SW 1271 (cell line): ENCODE data around the gene PRR20G.

Source experiments
- DNase-seq, 2 experiments: peaks; one replicate each; lab custom pipeline; 2025; lab: John Stamatoyannopoulos, UW

The PRR20G gene

DNA sequence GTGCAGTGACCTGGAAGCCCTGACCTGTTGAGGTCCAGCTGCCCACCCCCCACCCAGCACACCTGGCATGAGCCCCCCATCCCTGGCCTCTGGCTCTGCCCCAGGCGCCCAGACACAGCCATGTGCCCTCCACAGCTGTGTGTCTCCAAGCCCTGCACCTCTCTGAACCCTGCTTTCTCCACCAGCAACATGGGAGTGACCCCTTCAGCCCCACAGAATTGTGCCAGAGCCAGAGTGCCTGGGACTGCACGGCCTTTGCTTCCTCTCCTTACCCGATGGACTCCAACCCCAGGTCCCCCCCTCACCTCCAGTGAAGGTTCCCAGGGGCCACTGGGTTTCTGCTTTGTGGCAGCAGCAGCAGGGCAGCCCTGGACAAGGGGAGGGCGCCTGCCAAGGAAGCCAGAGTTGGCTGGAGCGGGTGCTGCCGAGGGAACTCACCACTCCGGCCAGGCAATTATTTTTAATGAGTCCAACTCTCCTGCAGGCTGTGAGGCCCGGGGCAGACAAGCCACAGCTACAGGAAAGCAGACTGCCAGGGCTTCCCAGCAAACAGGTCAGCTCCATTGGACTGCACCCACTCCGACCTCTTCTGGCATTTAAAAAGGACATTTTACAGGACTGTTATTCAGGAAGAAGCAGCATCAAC lies 24.1 kb downstream of the PRR20G start:
- DNase-seq, result no peak

GRCh38 chr3:127263037-127263436 lies 24.8 kb downstream of the PRR20G start:
- no peak for DNase-seq

DNA sequence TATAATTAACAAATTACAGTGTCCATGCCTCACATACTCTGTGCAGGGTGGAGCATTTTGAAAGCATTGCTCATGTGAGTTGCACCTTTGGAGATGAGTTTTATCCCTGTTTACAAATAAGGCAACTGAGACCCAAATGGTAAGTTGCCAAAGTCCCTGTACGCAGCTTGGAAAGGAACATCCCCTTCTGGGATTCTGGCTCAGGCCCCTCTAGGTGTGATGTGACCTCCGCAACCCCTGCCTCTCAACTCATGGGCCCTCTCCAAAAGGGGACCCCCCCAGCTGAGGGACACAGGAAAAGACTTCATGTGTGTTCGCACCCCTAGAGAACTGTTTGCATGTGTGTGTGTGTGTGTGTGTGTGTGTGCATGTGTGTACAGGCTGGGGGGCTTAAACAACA lies 25.3 kb downstream of the PRR20G start:
- no peak for DNase-seq

DNA sequence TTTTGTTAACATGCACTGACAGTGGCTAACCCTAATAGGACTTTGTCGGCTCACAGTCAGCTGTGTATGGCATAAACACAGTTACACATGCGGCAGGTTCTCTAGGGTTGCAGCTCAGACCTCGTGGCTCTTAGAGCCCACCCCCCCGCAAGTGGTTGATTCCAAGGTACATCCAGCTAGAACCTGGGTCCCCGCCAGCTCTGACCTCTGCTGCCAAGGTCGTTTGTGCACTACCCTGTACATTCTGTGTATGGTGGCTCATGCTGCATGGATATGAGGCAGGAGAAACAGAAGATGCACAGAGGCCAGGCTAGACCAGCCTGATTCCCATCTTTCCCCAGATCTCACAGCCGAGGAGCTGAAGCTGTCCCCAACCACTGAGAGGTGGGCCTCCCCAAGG lies 25.9 kb downstream of the PRR20G start:
- DNase-seq, result no peak

DNA sequence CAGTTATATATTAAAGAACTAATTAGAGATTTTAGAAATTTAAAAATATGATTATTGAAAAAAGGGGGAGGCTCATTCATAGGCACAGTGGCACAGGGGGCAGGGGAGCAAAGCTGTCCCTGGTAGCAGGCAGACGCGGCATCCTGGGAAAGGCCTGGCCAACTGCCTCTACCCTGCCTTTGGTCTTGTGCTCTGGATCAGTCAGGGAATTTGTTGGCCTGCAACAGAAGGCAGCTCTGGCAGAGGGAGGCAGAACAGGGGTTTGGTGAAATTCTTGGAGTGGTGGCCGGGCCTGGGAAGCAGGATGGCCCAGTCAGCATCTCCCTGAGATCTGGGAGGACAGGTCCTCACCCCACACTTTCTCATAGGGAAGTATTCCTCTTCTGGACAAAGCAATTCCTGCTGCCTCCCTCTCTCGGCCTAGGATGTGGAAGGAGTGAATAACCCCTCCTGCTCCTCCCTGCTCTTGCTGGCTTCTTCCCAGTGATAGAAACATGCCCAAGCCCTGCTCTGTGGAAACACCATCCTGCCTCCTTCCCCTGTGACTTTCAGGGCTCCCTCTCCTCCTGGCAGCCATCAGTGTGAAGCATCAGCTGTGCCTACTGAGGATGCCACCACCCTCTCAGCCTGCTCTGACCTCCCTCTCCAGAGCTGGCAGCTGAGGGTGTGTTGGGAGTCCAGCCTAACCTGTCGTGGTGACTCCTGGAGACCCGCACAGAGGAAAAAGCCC lies 26.9 kb downstream of the PRR20G start:
- DNase-seq, result no peak

DNA sequence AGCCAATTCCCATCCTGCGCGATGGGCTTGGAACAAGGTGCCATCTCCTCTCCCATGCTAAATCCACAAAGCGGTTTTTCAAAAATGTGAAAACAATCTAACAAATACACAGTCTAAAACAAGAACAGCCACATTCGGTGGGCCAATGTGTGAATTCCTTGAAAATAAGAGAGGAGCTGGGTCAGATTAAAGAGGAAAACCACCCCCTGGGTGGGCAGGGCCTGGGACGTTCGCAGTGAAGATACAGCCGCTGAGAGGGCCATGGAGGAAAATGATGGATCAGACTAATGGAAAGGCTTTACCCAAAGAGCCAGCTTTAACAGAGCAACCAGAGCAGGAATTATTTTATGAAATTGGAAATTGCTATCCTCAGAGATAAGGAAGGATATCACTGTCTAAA lies 27.4 kb downstream of the PRR20G start:
- no peak for DNase-seq

GRCh38 chr3:127259882-127260281 lies 28.0 kb downstream of the PRR20G start:
- DNase-seq, result no peak

DNA sequence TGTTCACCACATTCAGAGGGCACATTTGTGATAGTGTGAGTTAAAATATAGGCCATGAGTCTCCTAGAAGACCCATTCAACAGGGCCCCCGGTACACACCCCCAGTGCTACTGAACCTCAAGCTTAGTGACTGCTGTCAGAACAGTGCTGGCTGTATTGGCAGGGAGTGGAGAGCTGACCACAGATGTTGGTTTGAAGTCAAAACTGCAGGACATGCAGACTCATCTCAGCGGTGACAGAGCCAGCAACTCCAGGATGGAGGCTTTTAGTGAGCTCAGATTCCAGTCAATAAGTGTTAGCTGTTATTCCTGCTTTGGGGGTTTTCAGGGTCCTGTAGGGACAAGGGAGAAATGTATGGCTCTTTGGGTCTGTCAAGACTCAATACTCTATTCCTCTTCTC lies 29.1 kb downstream of the PRR20G start:
- DNase-seq, result no peak

DNA sequence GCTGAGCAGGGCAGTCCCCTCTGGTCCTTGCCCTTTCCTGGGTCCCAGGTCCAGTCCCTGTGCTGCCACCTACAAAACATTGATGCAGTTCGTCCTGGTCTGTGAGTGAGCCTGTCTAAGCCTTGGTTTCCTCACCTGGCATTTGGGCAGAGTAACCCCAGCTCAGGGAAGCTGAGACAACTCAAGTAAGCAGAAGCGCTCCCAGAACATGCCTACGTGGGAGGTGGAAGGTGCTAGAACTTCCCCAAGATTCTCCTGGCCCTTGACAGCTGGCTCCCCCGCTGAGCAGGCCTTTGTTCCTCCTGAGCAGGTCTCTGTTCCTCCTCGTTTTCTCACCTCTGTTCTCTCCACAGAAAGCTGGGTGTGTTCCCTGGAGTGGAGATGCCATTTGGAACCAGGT lies 30.5 kb downstream of the PRR20G start:
- DNase-seq, result no peak

DNA sequence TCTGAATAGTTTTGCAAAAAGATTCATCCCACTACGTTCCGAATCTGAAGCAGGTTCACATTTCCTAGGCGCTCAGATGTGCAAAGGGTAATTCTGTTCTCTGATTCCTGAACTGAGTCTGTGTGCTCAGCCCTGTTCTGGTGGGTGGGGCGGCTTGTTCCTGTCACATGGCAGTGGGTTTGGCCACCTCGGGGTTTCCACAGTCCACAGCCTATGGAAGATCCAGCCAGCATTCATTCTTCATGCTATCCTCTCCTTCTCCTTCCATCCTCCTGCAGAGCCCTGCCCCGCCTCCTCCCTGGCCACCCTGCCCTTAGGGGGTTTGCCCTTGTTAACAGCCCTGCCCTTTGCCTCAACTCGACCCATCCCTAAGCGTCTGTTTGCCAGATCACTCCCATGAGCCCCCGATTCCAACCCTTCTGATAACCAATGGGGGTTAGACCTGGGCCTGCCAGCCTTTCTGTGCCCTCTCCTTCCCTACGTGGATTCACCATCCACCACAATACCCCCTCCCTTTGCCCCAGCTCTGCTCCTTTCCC lies 31.0 kb downstream of the PRR20G start:
- DNase-seq, result no peak

GRCh38 chr3:127256138-127256537 lies 31.7 kb downstream of the PRR20G start:
- no peak for DNase-seq

DNA sequence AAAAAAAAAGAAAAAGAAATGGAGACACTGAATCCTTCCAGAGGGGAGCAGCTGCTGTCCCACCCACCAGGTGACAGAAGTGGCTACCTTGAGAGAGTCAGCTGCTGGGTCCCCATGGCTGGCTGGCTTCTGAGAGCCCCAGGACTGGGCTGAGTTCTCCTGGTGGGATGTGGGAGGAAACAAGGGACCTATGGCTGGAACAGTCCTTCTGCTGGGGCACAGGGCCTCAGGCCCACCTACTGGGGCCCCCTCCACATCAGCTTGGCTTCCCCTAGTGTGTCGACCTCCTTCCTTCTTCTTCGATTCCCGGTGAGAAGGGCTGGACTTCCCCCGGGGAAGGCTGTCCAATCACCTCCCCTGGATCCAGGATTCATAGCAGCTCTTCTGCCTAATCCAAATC lies 32.3 kb downstream of the PRR20G start:
- no peak for DNase-seq

GRCh38 chr3:127254730-127255129 lies 33.1 kb downstream of the PRR20G start:
- DNase-seq, result no peak

DNA sequence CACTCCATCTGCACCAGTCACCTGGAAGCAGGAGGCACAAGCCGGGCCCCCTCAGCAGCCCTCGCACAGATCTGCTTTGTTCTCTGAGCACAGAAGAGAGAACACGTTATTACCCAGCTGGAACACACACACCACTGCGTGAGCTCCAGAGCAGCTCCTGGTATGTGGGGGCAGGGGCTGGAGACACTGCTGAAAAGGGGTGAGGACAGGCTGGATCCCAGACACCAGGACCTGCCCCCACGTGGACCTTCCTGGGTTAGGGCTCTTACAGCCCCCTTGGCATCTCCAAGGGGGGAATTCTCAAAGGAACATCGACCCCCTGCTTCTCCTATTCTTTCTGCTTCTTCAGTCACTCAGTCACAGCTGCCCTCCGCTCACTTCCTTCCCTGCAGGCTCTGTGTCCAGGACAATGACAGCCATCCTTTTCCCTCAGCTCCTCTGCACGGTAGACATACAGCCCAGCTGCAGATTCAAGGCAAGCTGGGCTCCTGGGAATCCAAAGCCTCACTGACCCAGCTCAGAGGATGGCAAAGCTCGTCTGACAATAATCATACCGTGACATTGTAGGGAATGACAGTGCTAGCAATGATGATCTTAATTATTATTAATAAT lies 33.7 kb downstream of the PRR20G start:
- DNase-seq, result no peak

DNA sequence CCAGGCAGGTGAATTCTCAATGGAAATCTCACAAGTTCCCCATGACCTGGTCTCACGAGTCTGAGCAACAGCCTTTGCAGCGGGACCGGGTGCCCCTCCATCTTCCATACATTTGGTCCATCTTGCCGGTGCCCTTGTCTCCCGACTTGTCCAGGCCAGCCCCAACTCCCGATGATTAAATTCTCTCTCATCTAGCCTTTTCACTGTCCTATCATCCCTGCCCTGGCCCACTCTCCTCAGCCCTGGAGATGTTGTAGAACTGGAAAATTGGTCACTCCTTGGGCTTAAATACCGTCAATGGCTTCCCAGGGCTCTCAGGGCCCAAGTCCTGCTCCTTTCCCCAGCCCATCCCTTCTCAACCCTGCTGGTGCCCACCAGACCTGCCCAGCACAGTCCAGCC lies 34.4 kb downstream of the PRR20G start:
- no peak for DNase-seq

DNA sequence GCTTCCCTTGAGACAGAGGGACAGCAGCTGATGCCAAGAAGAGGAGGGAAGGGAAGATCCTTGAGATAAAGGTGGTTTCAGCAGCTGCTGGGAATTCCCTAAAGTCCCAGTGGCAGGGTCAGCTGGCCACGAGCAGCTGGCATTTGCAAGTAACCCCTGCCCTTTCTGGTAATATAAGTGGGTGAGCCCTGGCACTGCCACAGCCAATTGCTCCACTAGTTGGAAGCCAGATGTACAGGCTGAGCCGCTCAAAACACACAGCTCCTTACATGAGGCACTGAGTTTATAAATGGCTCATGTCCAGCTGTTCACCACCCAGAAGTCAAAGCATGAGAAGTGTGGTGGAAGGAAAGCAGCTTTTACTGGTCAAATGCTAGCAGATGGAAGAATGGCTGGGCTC lies 35.4 kb downstream of the PRR20G start:
- DNase-seq, result no peak

DNA sequence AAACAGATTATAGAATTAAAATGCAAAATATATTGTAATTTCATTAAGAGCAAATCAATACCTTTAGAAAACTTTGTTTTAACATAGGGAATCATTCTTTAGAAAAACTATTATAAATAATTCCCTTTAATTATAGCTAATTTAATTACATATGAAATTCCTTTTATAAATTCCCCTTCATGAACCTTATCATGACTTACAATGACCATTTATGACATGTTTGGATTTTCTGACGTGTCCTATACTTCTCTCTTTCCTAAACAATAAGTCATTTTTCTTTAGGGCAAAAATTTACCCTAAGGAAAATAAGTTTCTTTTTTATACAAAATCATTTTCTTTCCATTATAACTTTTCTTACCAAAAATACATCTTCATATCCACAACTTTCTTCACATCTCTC lies 37.8 kb downstream of the PRR20G start:
- no peak for DNase-seq

GRCh38 chr3:127247292-127247691 lies 40.6 kb downstream of the PRR20G start:
- DNase-seq, result no peak

DNA sequence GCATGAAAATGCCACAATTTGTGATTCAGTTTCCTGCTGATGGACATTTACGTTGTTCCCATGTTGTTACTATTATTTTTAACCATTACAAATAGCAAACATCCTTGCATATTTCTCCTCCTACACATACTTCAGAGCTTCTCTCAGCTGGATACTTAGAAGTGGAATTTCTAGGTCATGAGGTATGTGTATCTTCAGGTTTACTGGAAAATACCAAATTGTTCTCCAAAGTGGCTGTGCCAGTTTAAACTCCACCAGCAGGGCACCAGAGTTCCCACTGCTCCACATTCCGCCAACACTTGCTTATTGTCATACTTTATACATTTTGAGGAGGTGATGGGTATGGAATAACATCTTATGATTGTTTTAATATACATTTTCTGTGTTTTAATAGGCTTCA lies 49.2 kb downstream of the PRR20G start:
- DNase-seq, result no peak

GRCh38 chr3:127237835-127238234 lies 50.0 kb downstream of the PRR20G start:
- DNase-seq, result no peak

DNA sequence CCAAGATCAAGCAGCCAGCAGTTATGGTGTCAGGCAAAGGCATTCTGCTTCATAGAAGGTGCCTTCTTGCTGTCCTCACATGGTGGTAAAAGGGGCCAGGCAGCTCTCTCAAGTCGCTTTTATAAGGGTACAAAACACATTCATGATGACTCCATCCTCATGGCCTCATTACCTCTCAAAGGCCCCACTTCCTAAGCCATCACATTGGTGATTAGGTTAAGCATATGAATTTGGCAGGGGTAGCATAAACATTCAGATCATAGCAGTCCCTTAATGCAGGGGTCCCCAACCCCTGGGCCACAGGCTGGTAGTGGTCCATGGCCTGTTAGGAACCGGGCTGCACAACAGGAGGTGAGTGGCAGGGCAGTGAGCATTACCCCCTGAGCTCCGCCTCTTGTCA lies 52.1 kb downstream of the PRR20G start:
- DNase-seq, result no peak

GRCh38 chr3:127234778-127235177 lies 53.1 kb downstream of the PRR20G start:
- DNase-seq, result no peak
